Measurements from ENCODE around the gene CGREF1. TPM values are rescaled to one million over a fixed set of nuclear protein-coding genes. Genes with fewer than 3 reads are reported as not detected.
A peak's percentile ranks its signal among the peaks of the same experiment; 100 is the strongest.

The CGREF1 gene
- total RNA-seq, 1 donor from 2014 or later: 2.2 TPM

DNA sequence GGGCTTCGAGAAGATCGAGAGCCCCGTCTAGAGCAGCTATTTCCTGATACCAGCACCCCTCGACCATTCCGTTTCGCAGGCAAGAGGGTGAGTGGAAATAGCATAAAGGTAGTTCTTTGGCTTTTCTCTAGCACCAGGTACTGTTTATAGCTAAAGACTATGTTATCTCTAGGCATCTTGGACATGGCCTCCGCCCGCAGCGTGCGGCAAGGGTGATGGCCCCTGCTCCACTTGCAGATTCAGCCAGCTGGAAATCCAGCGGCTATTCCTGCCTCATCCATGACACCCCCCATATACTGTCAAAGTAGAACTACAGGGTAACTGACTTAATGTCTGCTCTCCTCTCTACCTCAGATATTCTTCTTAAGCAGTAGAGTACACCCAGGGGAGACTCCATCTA is 64.2 kb downstream of the CGREF1 start:
- DNase-seq (ENCODE audit: extremely low spot score in 2 of 2): no peak
- Histone ChIP-seq H3K4me1 (peaks cover 14% of the 10 kb centered on the region), H3K27me3 (no peaks in the 10 kb centered on the region), H3K27ac (no peak overlapping the region), H3K36me3 (peaks cover 0 to 57% of the 10 kb centered on the region in 2 donors), H3K9me3 (no peaks in the 10 kb centered on the region), H3K4me3 (no peak overlapping the region)
- TF ChIP-seq POLR2A (IDR thresholded peaks at IDR 0.05) (no peak), POLR2AphosphoS5 (IDR thresholded peaks at IDR 0.05; ENCODE audit: insufficient read depth in 1 of 2, low read depth in 1 of 2) (no peak)
- TF ChIP-seq, protein P1, sequence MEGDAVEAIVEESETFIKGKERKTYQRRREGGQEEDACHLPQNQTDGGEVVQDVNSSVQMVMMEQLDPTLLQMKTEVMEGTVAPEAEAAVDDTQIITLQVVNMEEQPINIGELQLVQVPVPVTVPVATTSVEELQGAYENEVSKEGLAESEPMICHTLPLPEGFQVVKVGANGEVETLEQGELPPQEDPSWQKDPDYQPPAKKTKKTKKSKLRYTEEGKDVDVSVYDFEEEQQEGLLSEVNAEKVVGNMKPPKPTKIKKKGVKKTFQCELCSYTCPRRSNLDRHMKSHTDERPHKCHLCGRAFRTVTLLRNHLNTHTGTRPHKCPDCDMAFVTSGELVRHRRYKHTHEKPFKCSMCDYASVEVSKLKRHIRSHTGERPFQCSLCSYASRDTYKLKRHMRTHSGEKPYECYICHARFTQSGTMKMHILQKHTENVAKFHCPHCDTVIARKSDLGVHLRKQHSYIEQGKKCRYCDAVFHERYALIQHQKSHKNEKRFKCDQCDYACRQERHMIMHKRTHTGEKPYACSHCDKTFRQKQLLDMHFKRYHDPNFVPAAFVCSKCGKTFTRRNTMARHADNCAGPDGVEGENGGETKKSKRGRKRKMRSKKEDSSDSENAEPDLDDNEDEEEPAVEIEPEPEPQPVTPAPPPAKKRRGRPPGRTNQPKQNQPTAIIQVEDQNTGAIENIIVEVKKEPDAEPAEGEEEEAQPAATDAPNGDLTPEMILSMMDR (IDR thresholded peaks at IDR 0.05): no peak
- intact Hi-C loops (cut with DNase I): no loop called here

GRCh38 chr2:27053776-27054175 is 65.2 kb downstream of the CGREF1 start:
- no peaks in the 10 kb centered on the region for H3K9me3 ChIP-seq
- intact Hi-C loops (cut with DNase I): no loop called here
- H3K4me3 ChIP-seq: no peak overlapping the region
- H3K36me3 ChIP-seq: peaks cover 0 to 47% of the 10 kb centered on the region in 2 donors
- TF ChIP-seq, protein P1 (IDR thresholded peaks at IDR 0.05): no peak
- TF ChIP-seq POLR2AphosphoS5 (IDR thresholded peaks at IDR 0.05; ENCODE audit: insufficient read depth in 1 of 2, low read depth in 1 of 2) (no peak), POLR2A (IDR thresholded peaks at IDR 0.05) (no peak)
- no peak for DNase-seq (ENCODE audit: extremely low spot score in 2 of 2)
- no peaks in the 10 kb centered on the region for H3K27me3 ChIP-seq
- no peak overlapping the region for H3K27ac ChIP-seq
- H3K4me1 ChIP-seq: peaks cover 22% of the 10 kb centered on the region

GRCh38 chr2:27053321-27053720 is 65.6 kb downstream of the CGREF1 start:
- Histone ChIP-seq H3K4me1 (peaks cover 22% of the 10 kb centered on the region), H3K27ac (no peak overlapping the region), H3K9me3 (no peaks in the 10 kb centered on the region), H3K4me3 (no peak overlapping the region), H3K27me3 (no peaks in the 10 kb centered on the region), H3K36me3 (peaks cover 0 to 43% of the 10 kb centered on the region in 2 donors)
- intact Hi-C loops (cut with DNase I): no loop called here
- DNase-seq (ENCODE audit: extremely low spot score in 2 of 2): no peak
- TF ChIP-seq POLR2A (IDR thresholded peaks at IDR 0.05): no peak
- TF ChIP-seq, protein P1 (IDR thresholded peaks at IDR 0.05): no peak
- TF ChIP-seq POLR2AphosphoS5 (IDR thresholded peaks at IDR 0.05; ENCODE audit: insufficient read depth in 1 of 2, low read depth in 1 of 2): no peak

DNA sequence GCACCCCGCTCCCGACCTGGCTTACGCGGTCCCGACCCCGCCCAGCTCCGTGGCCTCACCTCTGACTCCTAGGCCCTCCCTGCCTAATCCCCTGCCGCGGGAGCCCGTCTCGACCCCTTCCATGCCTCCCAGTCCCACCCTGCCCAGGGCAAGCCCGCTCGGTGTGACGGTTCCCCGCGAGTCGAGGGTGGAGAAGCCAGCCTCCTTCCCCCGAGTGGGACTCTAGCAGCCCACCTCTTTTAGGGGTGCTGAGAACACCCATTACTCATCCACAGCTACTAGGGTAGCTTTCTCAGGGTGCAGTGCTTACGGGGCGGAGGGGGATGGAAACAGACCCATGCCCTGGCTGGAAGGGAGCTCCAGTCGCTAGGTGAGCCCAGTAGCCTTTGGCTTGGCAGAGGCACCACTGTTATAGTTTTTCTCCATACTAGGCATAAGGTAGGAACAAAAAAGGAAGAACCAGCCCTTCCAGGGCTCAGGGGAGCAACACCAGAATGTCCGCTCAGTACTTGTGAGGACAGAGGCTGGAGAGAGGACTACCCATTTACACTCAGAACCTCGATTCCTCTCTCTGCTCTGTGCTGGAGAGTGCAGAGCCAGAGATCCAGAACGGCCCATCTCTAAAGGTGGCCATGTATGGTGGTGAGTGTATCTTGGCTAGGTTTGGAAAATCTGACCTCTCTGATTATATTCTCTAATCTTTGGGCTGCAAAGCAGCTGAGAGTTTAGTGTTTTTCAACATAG is 66.9 kb downstream of the CGREF1 start:
- DNase-seq (ENCODE audit: extremely low spot score in 2 of 2): no peak
- intact Hi-C loops (cut with DNase I): loop anchor here (2.0 kb wide), 1 partner anchor 35 kb away; the partner anchor contains the start of gene KHK

More for the DNA sequence above, 66.9 kb downstream of the CGREF1 start:
- H3K27ac ChIP-seq: peak overlapping the region; percentile 95
- H3K27me3 ChIP-seq: no peaks in the 10 kb centered on the region
- TF ChIP-seq POLR2AphosphoS5 (IDR thresholded peaks at IDR 0.05; ENCODE audit: insufficient read depth in 1 of 2, low read depth in 1 of 2): no peak
- TF ChIP-seq, protein P1 (IDR thresholded peaks at IDR 0.05): no peak
- TF ChIP-seq POLR2A (IDR thresholded peaks at IDR 0.05): no peak
- peaks cover 22% of the 10 kb centered on the region for H3K4me1 ChIP-seq
- H3K4me3 ChIP-seq: peak overlapping the region; percentile 71 to 93
- H3K9me3 ChIP-seq: no peaks in the 10 kb centered on the region
- peaks cover 0 to 38% of the 10 kb centered on the region in 2 donors for H3K36me3 ChIP-seq
